CD1c-positive myeloid dendritic cell (primary cell): ENCODE results near the gene MAPK10.
A peak's percentile ranks its signal among the peaks of the same experiment; 100 is the strongest.
"Not testable (repeated sequence)": the region's sequence is repeated elsewhere in the genome, so short reads cannot be mapped to it uniquely, and the experiment has no call there.

Source experiments
- DNase-seq: peaks from one replicate; pipeline ENCODE4 v3.0.0-alpha.2; 2016; ENCODE audit errors: extremely low spot score

Gene MAPK10

GRCh38 chr4:86107112-86107511 is 252.7 kb downstream of the MAPK10 start:
- no peak for DNase-seq

GRCh38 chr4:86106475-86106874 is 253.4 kb downstream of the MAPK10 start:
- DNase-seq, result no peak

- no peak for DNase-seq
These were observed 258.0 kb downstream of the MAPK10 start for GRCh38 chr4:86101841-86102240.

GRCh38 chr4:86101410-86101809 is 258.4 kb downstream of the MAPK10 start:
- no peak for DNase-seq

GRCh38 chr4:86100539-86101215 is 259.2 kb downstream of the MAPK10 start:
- no peak for DNase-seq

- no peak for DNase-seq
These were observed 260.5 kb downstream of the MAPK10 start for GRCh38 chr4:86099348-86099747.

GRCh38 chr4:86098691-86099090 is 261.2 kb downstream of the MAPK10 start:
- DNase-seq, result no peak

- DNase-seq, result no peak
These were observed 263.5 kb downstream of the MAPK10 start for GRCh38 chr4:86096373-86096772.

- DNase-seq, result no peak
These were observed 267.2 kb downstream of the MAPK10 start for GRCh38 chr4:86092684-86093083.

GRCh38 chr4:86091201-86091600 is 268.7 kb downstream of the MAPK10 start:
- DNase-seq, result no peak

GRCh38 chr4:86089781-86090323 is 270.0 kb downstream of the MAPK10 start:
- no peak for DNase-seq

GRCh38 chr4:86089053-86089452 is 270.8 kb downstream of the MAPK10 start:
- DNase-seq, result no peak

GRCh38 chr4:86075796-86076195 is 284.1 kb downstream of the MAPK10 start:
- not testable (repeated sequence) for DNase-seq

- no peak for DNase-seq
These were observed 299.5 kb downstream of the MAPK10 start for GRCh38 chr4:86060341-86060740.

- no peak for DNase-seq
These were observed 301.2 kb downstream of the MAPK10 start for GRCh38 chr4:86058621-86059020.

- no peak for DNase-seq
These were observed 304.0 kb downstream of the MAPK10 start for GRCh38 chr4:86055898-86056297.

- DNase-seq, result no peak
These were observed 305.4 kb downstream of the MAPK10 start for GRCh38 chr4:86054286-86055032.

- DNase-seq, result no peak
These were observed 309.4 kb downstream of the MAPK10 start for GRCh38 chr4:86050496-86050895.

- no peak for DNase-seq
These were observed 311.4 kb downstream of the MAPK10 start for GRCh38 chr4:86048426-86048825.

- DNase-seq, result no peak
These were observed 315.3 kb downstream of the MAPK10 start for GRCh38 chr4:86044593-86044985.

GRCh38 chr4:86043755-86044592 is 315.9 kb downstream of the MAPK10 start:
- DNase-seq, result peak; percentile 51

- DNase-seq, result no peak
These were observed 321.8 kb downstream of the MAPK10 start for GRCh38 chr4:86038037-86038436.
